RKO (cell line): ENCODE measurements around the gene CNKSR2.

ENCODE experiments used
- DNase-seq: peaks from one replicate; pipeline ENCODE4 v3.0.0-alpha.2; 2016; ENCODE audit warnings: low spot score

The CNKSR2 gene

DNA sequence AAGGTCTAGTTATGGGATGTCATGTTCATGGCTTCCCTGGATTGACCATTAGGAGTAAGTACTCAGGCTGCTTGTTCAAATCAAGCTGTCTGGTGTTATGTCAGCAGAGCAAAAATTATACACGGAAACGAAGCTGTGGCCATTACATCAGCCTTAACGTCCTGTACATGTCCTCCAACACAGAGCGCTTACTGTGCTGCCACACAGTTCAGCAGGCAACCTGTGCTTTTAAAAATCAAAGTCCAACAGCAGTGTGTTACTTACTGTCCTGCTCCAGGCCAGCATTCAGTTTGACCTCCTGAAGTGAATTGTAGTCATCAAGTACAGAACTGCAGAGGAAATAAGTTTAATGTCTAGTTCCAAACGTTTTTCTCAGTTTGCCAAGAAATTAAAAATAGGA, 237.9 kb downstream of the CNKSR2 start:
- DNase-seq = no peak

- DNase-seq = no peak
These were observed 242.2 kb downstream of the CNKSR2 start for GRCh38 chrX:21616386-21616785.

DNA sequence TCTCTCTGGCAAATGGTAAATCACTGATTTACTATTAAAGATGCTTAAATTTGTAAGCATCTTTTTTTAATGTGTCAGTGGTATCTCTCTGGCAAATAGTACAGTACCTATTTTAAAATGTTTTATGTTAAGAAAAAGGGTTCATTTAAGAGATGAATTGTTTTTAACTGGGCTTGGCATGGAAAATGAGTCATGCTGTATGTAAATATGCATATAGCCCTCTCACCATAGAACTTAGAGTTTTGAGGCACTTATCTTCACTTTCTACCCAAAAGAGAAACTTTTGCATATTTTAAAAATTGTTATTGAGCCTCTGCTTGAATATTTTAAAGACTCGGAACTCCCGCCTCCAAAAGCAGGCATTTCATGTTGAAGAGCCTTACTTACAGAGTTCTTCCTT, 246.0 kb downstream of the CNKSR2 start:
- no peak for DNase-seq

- no peak for DNase-seq
These were observed 249.7 kb downstream of the CNKSR2 start for GRCh38 chrX:21623778-21624501.

DNA sequence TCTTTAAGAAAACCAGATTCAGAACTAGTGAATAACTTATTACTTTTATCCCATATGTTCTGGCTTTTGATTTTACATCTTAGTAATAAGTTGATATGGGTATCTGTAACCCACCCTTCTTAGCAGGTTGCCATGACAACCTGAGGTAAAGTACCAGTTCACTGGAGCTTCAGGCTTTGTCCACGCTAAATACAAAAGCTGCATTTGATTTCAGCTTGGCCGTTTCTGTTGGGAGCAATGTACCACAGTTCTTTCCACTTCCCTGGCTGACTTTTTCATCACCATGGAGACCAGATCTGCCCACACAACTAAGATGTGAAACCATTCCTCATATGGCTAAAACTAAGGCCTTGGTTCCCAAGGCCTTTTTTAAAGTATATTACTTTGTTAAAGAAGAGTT, 257.8 kb downstream of the CNKSR2 start:
- DNase-seq = no peak

GRCh38 chrX:21638311-21638710, 264.1 kb downstream of the CNKSR2 start:
- peak; percentile 52 for DNase-seq

DNA sequence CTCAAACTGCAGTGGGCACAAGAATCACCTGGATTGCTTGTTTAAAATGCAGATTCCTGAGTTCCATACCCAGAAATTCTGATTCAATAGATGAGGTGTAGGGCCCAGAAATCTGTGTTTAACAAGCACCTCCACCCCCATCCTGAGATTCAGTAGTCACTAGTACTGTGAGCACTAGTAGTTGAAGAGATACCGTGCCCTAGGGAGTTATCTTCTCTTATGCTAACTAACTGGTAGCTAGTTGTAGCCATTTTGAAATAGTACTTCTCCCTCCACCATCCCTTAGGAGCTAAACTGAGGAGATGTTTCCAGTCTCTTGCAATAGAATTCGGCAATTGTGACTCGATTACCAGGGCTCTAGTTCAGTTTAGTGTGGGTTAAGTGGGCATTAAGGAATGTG, 265.6 kb downstream of the CNKSR2 start:
- DNase-seq = no peak

DNA sequence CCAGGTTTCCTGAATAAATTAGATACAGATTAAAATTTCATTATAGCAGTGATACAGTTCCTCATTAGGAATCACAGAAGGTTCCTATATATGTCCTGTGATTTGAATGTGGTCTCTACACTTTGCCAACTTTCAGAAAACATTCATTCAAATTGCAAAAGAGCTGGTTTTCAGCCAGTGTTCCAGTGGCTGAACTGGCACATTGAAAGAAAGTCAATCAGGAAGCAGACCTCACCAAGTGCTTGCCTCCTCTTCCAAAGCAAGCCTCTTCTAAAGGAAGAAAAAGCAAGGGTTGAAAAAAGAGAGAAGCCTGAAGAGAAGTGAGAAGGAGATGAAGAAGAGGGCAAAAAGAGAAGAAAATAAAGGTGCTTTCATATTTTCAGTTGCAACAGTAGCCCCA, 271.2 kb downstream of the CNKSR2 start:
- no peak for DNase-seq

DNA sequence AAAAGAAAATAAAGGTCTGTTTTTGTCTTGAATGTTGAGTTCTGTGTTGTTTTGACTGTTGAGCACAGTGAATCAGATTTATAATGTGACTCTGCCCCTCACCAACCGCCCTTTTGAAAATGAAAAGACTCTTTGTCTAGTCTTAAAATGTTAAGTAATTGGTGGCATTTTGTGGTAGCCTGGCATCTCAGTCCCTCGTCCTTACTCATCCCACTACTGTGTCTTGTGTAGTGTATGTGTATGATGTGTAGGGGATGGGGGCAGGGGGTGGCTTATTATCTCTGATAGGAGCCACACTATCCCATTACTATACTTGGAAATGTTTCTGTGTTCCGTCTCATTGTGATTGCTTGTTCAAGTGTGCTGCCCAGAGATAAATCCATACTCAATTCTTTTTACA, 271.7 kb downstream of the CNKSR2 start:
- no peak for DNase-seq

GRCh38 chrX:21655901-21656586, 281.8 kb downstream of the CNKSR2 start:
- DNase-seq = no peak

DNA sequence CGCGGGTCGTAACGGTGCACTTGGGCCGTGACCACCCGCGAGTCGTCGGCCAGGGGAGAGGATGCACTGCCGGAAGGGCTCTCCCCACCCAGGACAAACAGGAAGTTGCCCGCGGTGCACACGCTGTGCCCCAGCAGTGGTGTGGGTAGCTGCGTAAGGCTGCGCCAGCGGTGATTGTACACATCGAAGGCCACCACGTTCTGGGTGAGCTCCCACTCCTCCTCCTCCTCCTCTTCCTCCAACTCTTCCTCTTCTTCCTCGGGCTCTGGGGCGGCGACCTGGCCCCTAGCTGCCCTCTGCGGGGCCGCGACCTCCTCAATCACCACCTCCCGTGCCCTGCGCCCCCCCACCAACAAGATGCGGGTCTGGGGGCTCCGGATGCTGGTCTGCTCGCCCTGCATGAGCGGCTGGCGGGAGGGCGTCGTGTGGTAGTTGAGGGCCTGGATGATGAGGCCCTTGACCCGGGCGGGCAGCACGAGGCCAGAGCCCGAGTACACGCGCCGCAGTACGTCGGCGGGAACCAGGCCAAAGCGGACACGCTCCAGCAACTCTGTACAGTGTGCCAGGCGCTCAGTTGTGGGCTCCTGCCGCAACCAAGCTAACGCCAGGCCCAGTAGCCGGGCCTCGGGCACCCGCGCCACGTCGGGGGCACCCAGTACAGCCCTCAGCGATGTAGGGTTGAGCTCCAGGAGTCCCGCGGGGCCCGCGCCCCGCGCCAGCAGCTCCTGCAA, 282.5 kb downstream of the CNKSR2 start:
- DNase-seq = no peak

DNA sequence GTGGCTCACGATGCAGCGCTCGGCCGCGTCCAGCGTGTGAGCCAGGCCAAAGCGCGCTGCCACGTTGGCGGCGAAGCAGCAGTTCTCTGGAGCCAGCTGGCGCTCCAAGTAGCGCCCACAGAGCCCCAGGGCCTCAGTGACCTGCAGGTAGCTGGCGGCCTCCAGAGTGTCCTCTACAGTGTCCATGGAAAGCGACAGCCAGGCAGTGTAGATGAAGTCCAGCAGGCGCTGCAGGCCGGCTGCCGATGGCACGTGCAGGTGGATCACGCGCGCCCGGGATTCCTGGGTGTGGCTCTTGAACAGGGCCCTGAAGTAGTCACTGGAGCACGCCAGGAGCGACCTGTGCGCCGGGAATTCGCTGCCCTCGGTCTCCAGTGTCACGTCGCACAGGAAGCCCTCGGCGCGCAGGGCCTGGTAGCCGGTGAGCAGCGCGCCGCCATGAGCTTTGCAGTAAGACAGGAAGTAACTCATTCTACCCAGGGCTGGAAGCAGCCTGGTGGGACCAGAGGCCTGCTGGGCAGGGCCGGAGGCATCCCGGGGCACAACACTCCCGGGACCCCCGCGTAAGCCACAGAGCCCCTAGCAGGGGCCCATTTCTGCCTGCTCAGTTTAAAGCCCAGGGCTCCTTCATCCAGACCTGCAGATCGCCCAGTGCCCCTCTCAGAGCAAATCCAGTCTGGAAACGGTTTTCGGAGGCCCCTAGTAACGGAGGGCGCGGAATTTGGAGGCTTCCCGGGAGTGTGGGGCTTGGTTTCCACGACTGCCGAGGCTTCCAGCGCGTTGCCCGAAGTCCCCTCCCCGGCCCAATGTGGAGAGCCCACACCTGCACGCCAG, 283.3 kb downstream of the CNKSR2 start:
- no peak for DNase-seq

GRCh38 chrX:21658152-21658737, 284.0 kb downstream of the CNKSR2 start, which contains the start of gene KLHL34:
TSS of gene KLHL34 (minus strand) at chrX:21658330. CDS start at chrX:21657788, 542 bp downstream.
- no peak for DNase-seq

DNA sequence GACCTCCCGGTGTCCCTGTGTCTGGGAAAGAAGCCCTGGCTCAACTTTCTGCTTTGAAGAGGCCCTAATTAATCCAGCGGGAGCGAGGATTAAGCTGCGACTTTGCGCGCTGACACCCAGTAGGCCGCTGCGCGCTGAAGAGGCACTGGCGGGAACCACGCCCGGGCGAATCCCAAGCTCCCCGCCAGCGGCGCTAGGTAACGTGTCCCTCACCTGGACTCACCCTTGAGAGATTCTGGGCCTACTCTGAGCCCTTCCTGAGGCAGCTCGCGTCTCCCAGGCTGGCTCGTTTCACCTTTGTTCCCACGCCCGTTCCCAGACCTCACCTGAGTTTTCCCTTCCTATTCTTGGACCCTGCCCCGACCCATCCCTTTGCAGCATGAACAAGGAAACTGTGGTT, 284.5 kb downstream of the CNKSR2 start:
- DNase-seq = no peak

DNA sequence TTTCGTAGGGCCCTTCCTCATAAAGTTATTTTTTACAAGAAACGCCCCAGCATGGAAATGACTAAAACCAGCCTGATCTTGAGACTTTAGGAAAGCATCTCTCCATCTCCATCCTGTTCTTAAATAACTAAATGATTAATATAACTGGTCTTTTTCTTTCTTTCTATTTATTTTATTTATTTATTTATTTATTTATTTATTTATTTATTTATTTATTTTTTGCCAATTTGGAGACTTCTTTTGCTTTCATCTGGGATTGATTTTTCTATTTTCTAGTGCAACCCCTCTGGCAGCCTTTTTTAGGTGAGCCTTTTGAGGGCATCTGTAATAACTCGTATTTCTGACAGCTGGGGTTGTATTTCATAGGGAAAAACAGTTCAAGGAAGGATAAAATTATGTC, 285.1 kb downstream of the CNKSR2 start:
- no peak for DNase-seq

DNA sequence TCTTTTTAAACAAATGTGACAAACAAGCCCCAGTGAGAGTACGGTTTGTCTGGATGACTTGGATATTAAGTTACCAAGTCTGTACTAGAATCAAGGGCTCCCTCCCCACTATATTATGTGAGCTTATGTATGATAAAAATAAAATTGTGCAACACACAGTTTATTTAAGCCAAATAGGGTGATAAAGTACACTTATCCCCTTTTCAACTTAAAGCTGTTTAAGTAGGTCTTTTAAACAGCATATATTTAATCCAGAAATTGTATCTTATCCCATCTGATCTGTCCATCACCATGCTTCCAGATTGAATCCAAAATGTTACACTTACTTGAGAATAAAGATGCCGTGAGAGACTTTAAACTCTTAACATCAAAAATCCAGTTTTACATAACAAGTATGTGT, 285.9 kb downstream of the CNKSR2 start:
- no peak for DNase-seq

- DNase-seq = no peak
These were observed 287.1 kb downstream of the CNKSR2 start for GRCh38 chrX:21661316-21661715.

GRCh38 chrX:21662761-21663160, 288.5 kb downstream of the CNKSR2 start:
- no peak for DNase-seq

DNA sequence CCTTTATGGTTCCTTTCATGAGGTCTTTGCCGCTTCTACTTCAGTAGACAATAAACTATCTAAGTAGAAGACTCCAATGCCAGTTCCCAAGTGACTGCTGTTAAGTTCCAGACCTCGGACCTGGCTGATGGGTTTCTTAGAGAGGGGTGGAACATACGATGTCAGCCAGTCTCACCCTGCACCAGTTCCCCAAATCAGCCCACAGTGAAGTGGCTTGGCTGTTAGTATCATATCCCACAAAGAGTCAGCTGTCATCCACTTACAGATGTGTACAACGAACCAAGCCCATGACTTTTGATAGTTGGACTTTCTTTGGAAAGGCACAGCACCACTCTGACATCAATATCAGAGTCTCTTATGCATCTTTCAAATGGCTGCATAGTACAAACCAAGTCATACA, 292.0 kb downstream of the CNKSR2 start:
- no peak for DNase-seq

GRCh38 chrX:21666679-21667078, 292.5 kb downstream of the CNKSR2 start:
- no peak for DNase-seq

DNA sequence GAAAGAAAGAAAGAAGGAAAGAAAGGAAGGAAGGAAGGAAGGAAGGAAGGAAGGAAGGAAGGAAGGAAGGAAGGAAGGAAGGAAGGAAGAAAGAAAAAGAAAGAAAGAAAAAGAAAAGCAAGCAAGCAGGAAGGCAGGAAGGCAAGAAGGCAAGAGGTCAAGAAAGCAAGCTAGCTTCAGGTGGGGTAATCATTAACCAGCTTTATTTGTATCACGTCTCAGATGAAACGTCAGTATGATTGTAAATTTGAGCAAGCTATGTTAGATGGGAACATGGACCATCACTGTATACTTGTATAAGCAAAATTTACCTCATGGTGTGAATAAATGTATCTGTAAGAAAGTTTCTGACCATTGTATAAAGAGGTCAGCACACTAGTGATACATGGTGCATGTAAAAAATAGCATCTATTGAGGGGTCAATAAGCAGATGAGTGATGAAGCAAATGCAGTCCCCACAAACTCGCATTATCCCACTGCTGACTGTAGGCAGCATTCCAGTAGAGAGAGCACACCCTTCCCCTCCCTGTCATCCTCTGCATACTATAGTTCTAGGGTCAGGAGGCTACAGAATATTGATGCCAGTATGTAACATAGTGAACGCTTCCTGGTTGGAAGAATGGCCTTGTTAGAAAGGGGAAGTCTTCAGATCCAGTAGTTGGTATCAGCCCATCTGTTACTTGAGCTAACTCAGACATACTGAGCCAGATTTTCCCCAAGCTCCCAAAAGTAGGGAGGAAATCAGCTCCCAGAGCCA, 300.4 kb downstream of the CNKSR2 start:
- DNase-seq = no peak
